GM18870 (cell line): ENCODE results near the gene PITPNC1.
"Not testable (repeated sequence)": the region's sequence is repeated elsewhere in the genome, so short reads cannot be mapped to it uniquely, and the experiment has no call there.

ENCODE experiments used
- ATAC-seq: cut with Tn5 transposase; IDR thresholded peaks from one replicate; pipeline ENCODE4 v1.9.1; 2021; ENCODE audit warnings: moderate library complexity; ENCODE audit not compliant: unreplicated experiment

Gene PITPNC1

GRCh38 chr17:67376737-67377487 lies at the start of gene PITPNC1:
Gene PITPNC1, plus strand, starts transcription at chr17:67377281.
- ATAC-seq = peak; percentile 60

- no peak for ATAC-seq
These were observed 49.1 kb upstream of the PITPNC1 start for GRCh38 chr17:67328026-67328425.

GRCh38 chr17:67331381-67332161 lies 45.5 kb upstream of the PITPNC1 start:
- not testable (repeated sequence) for ATAC-seq

- ATAC-seq = not testable (repeated sequence)
These were observed 44.9 kb upstream of the PITPNC1 start for GRCh38 chr17:67332162-67332508.

- no peak for ATAC-seq
These were observed 41.7 kb upstream of the PITPNC1 start for GRCh38 chr17:67335245-67335835.

- no peak for ATAC-seq
These were observed 40.2 kb upstream of the PITPNC1 start for GRCh38 chr17:67336859-67337258.

GRCh38 chr17:67338353-67338752 lies 38.7 kb upstream of the PITPNC1 start:
- not testable (repeated sequence) for ATAC-seq

- ATAC-seq = no peak
These were observed 33.8 kb upstream of the PITPNC1 start for GRCh38 chr17:67343237-67343636.

- no peak for ATAC-seq
These were observed 29.3 kb upstream of the PITPNC1 start for GRCh38 chr17:67347826-67348225.

- ATAC-seq = no peak
These were observed 27.7 kb upstream of the PITPNC1 start for GRCh38 chr17:67349420-67349819.

- no peak for ATAC-seq
These were observed 23.9 kb upstream of the PITPNC1 start for GRCh38 chr17:67353161-67353560.

- no peak for ATAC-seq
These were observed 23.0 kb upstream of the PITPNC1 start for GRCh38 chr17:67353929-67354574.

GRCh38 chr17:67358612-67359011 lies 18.5 kb upstream of the PITPNC1 start:
- ATAC-seq = no peak

- no peak for ATAC-seq
These were observed 16.9 kb upstream of the PITPNC1 start for GRCh38 chr17:67359960-67360791.

- no peak for ATAC-seq
These were observed 16.2 kb upstream of the PITPNC1 start for GRCh38 chr17:67360880-67361279.

GRCh38 chr17:67362173-67362572 lies 14.9 kb upstream of the PITPNC1 start:
- ATAC-seq = no peak

GRCh38 chr17:67364847-67365737 lies 12.0 kb upstream of the PITPNC1 start:
- no peak for ATAC-seq

GRCh38 chr17:67365738-67366192 lies 11.3 kb upstream of the PITPNC1 start:
- peak; percentile 17 for ATAC-seq
